ENCODE measurements around the gene SNX7. TPM values are rescaled to one million over a fixed set of nuclear protein-coding genes. Genes with fewer than 3 reads are reported as not detected.

SNX7 gene
- total RNA-seq, 4 donors from 2014 or later = 21.7 to 55.4 (median 35.2) TPM

DNA sequence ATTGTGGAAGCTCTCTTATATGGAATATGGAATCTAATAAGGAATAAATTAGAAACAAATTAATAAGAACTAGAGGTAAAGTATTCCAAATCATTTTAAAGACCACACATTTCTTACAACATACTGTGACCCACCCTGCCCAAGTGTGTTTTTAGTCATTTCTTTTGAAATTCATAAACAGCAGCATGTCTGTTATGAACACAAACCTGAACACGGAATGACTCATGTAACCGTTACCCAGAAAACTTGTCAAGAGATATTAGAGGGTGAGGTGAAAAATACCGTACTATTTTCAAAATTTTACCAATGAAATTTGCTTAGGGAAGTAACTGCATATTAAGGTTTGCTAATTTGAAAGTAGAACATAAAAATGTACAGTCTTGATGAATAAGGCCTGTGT, 48.4 kb downstream of the SNX7 start:
- peaks cover 0 to 49% of the 10 kb centered on the region in 2 donors for H3K36me3 ChIP-seq
- no peak overlapping the region for H3K4me3 ChIP-seq
- no peaks in the 10 kb centered on the region for H3K9me3 ChIP-seq
- no peaks in the 10 kb centered on the region for H3K27me3 ChIP-seq
- 97% methylated on average over 3 of the region's 3 CpGs for WGBS, 2 donors (ENCODE audit: low coverage in 1 of 2)
- no peak for ATAC-seq
- no peak overlapping the region for H3K27ac ChIP-seq
- TF ChIP-seq EP300 (IDR thresholded peaks at IDR 0.05) = no peak
- TF ChIP-seq, protein P1, sequence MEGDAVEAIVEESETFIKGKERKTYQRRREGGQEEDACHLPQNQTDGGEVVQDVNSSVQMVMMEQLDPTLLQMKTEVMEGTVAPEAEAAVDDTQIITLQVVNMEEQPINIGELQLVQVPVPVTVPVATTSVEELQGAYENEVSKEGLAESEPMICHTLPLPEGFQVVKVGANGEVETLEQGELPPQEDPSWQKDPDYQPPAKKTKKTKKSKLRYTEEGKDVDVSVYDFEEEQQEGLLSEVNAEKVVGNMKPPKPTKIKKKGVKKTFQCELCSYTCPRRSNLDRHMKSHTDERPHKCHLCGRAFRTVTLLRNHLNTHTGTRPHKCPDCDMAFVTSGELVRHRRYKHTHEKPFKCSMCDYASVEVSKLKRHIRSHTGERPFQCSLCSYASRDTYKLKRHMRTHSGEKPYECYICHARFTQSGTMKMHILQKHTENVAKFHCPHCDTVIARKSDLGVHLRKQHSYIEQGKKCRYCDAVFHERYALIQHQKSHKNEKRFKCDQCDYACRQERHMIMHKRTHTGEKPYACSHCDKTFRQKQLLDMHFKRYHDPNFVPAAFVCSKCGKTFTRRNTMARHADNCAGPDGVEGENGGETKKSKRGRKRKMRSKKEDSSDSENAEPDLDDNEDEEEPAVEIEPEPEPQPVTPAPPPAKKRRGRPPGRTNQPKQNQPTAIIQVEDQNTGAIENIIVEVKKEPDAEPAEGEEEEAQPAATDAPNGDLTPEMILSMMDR (IDR thresholded peaks at IDR 0.05) = no peak
- TF ChIP-seq POLR2AphosphoS5 (IDR thresholded peaks at IDR 0.05) = no peak
- no peak for TF ChIP-seq POLR2A (IDR thresholded peaks at IDR 0.05)
- H3K4me1 ChIP-seq = no peaks in the 10 kb centered on the region

DNA sequence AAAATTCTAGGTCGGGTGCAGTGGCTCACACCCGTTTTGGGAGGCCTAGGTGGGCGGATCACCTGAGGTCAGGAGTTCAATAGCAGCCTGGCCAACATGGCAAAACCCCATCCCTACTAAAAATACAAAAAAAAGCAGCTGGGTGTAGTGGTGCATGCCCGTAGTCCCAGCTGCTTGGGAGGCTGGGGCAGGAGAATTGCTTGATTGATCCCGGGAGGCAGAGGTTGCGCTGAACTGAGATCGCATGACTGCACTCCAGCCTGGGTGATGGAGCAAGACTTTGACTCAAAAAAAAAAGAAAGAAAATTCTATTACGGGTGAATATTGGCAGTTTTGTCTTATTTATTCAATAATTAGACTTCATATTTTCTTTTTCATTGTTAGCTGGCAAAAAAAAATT, 62.1 kb downstream of the SNX7 start:
- Histone ChIP-seq H3K36me3 (peaks cover 0 to 5% of the 10 kb centered on the region in 2 donors), H3K27me3 (no peaks in the 10 kb centered on the region), H3K27ac (no peak overlapping the region), H3K9me3 (no peaks in the 10 kb centered on the region), H3K4me1 (no peaks in the 10 kb centered on the region), H3K4me3 (no peak overlapping the region)
- TF ChIP-seq POLR2A (IDR thresholded peaks at IDR 0.05) (no peak), EP300 (IDR thresholded peaks at IDR 0.05) (no peak), POLR2AphosphoS5 (IDR thresholded peaks at IDR 0.05) (no peak)
- TF ChIP-seq, protein P1 (IDR thresholded peaks at IDR 0.05) = no peak
- no peak for ATAC-seq
- 77 to 97% methylated on average over 4 to 7 of the region's 8 CpGs for WGBS, 2 donors (ENCODE audit: low coverage in 1 of 2)

DNA sequence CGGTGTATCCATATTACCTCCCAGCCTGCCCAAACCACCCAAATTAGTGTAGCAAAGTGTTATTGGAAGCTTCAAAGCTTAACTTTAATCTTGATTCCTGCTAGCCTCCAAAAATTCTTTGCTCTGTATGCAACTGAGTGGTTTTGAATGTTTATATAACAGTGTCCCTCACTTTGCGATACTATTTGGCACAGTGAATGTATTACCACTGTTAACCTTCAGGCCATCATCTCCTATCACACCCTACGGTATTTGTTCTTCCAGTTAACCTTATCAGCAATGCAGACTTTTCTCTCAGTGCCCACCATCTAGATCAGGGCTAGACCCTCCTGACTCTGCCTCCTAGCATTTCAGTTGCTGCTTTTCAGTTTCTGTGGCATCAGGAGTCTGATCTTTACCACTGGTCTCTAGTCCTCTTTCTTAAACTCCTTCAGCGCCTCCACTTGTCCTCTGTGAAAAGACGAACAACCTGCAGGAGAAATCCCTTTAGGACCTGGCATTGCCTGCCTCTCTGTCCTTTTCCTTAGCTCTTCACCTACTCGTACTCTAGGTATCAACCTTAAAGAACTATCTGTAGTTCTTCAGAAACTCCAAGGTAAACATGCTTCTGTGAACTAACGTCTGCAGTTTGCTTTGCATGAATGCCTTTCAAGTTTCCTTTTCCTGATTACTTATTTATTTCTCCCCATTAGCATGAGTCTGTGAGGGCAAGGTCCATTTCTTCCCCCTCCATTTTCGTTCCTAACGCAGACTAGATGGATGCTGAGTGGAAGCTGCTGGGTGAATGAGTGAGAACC, 71.7 kb downstream of the SNX7 start:
- no peaks in the 10 kb centered on the region for H3K4me1 ChIP-seq
- H3K36me3 ChIP-seq = no peaks in the 10 kb centered on the region
- H3K27ac ChIP-seq = no peak overlapping the region
- no peaks in the 10 kb centered on the region for H3K27me3 ChIP-seq
- no peaks in the 10 kb centered on the region for H3K9me3 ChIP-seq
- H3K4me3 ChIP-seq = no peak overlapping the region
- no peak for TF ChIP-seq EP300 (IDR thresholded peaks at IDR 0.05)
- TF ChIP-seq, protein P1 (IDR thresholded peaks at IDR 0.05) = no peak
- no peak for TF ChIP-seq POLR2AphosphoS5 (IDR thresholded peaks at IDR 0.05)
- no peak for TF ChIP-seq POLR2A (IDR thresholded peaks at IDR 0.05)
- no peak for ATAC-seq
- 55 to 61% methylated on average over 6 to 9 of the region's 9 CpGs for WGBS, 2 donors (ENCODE audit: low coverage in 1 of 2)

DNA sequence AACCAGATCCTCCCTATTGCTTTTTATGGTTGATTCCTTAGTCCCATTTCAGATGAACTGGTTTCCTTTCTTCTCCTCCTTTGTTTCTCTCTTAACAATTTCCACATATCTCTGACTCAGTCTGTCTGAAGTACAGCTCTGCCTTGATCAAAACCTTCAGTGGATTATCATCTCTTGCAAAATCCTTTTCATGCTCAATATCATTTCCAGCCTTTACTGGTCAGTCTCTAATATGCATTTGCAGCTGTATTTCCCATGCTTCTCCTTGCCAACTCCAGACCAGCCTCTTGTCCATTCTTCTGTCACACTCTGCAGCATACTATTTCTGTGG, 72.2 kb downstream of the SNX7 start:
- H3K9me3 ChIP-seq = no peaks in the 10 kb centered on the region
- no peak overlapping the region for H3K27ac ChIP-seq
- ATAC-seq = no peak
- H3K36me3 ChIP-seq = no peaks in the 10 kb centered on the region
- no peaks in the 10 kb centered on the region for H3K27me3 ChIP-seq
- TF ChIP-seq EP300 (IDR thresholded peaks at IDR 0.05) (no peak), POLR2AphosphoS5 (IDR thresholded peaks at IDR 0.05) (no peak), POLR2A (IDR thresholded peaks at IDR 0.05) (no peak)
- TF ChIP-seq, protein P1 (IDR thresholded peaks at IDR 0.05) = no peak
- no peak overlapping the region for H3K4me3 ChIP-seq
- H3K4me1 ChIP-seq = no peaks in the 10 kb centered on the region

DNA sequence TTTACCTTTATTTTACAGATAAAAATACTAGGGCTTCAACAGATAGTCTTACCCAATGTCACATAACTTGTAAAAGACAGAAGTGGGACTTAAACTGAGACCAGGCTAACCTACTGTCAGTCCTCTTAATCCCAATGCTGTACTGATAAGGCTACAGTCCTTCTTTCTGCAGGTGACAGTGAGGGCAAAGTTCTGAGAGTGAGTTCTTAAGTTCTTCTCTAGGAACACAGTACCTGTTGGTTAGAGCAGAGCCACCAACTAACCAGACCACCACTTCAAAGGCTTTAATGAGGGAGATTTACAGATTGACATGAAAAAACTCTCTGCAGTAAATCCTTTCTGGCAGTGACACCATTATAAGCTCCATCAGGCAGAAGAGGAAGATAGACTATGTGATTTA, 74.2 kb downstream of the SNX7 start:
- TF ChIP-seq EP300 (IDR thresholded peaks at IDR 0.05) (no peak), POLR2A (IDR thresholded peaks at IDR 0.05) (no peak), POLR2AphosphoS5 (IDR thresholded peaks at IDR 0.05) (no peak)
- TF ChIP-seq, protein P1 (IDR thresholded peaks at IDR 0.05) = no peak
- ATAC-seq = no peak
- H3K27ac ChIP-seq = no peak overlapping the region
- H3K4me3 ChIP-seq = no peak overlapping the region
- no peaks in the 10 kb centered on the region for H3K4me1 ChIP-seq
- no peaks in the 10 kb centered on the region for H3K9me3 ChIP-seq
- no peaks in the 10 kb centered on the region for H3K36me3 ChIP-seq
- no peaks in the 10 kb centered on the region for H3K27me3 ChIP-seq
